ENCODE measurements around the gene KCNE1. TPM values are rescaled to one million over a fixed set of nuclear protein-coding genes. Genes with fewer than 3 reads are reported as not detected.

KCNE1 gene
- total and polyA plus RNA-seq, 2 of the 13 experiments (the other 11 are each of a cell fraction or from before 2014, with no cell fraction given), result 0.35 TPM; not detected in 1

DNA sequence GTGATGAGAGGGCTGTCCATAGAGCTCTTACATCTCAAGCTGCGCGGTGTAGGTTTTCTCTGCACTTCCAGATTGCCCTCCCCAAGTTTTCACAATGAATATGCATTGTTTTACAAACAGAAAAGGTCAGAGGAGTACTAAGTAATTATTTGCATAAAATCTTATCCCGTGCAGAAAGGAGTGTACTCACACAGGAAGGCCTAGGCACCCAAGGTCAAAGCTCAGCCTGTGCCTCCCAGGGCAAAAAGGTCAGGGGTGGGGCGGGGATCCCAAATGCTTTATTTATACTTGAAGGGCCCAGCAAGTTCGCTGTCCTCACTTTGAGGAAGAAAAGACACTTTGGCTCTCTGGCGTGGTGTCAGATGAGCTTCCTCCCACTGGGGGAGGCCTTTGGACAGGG lies 10.3 kb upstream of the KCNE1 start (continued):
- TF ChIP-seq ZSCAN31 (CRISPR knock-in tag; IDR thresholded peaks at IDR 0.05; ENCODE audit: low read depth), result no peak
- TF ChIP-seq, protein P1, sequence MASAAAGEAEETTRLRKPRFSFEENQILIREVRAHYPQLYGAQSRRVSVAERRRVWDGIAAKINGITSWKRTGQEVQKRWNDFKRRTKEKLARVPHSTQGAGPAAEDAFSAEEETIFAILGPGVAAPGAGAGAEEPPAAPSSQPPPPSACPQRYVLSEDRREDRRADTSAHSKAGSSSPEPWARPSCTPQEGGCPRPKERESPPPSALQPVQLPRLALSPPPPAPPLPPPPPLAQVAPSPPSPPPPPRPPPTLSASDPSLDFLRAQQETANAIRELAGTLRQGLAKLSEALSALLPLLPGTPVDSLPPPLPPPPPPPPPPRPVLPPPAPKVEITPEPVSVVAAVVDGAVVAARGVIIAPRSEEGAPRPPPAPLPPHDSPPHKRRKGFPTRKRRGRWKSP (CRISPR knock-in tag; IDR thresholded peaks at IDR 0.05), result 0 out of 2 replicates have a peak, but pooled peaks have one; percentile 38
- no peak for TF ChIP-seq U2AF1 (optimal IDR thresholded peaks at IDR 0.05; ENCODE audit: low read depth, low read length)
- TF ChIP-seq SIX1 (CRISPR knock-in tag; IDR thresholded peaks at IDR 0.05; ENCODE audit: borderline replicate concordance), result peak; percentile 60; the same call in 1 of the 2 replicates
- no peak for TF ChIP-seq SRY (CRISPR knock-in tag; IDR thresholded peaks at IDR 0.05)
- TF ChIP-seq RXRA (CRISPR knock-in tag; IDR thresholded peaks at IDR 0.05), result peak; percentile 87; the same call in 1 of the 2 replicates
- no peak for TF ChIP-seq GLI4 (CRISPR knock-in tag; IDR thresholded peaks at IDR 0.05; ENCODE audit: borderline replicate concordance)
- TF ChIP-seq ZBTB20 (CRISPR knock-in tag; IDR thresholded peaks at IDR 0.05; ENCODE audit: borderline replicate concordance, low read depth), result 0 out of 2 replicates have a peak, but pooled peaks have one; percentile 27
- TF ChIP-seq ZNF773 (CRISPR knock-in tag; IDR thresholded peaks at IDR 0.05; ENCODE audit: borderline replicate concordance), result no peak
- TF ChIP-seq ZMYM3 (CRISPR knock-in tag; IDR thresholded peaks at IDR 0.05), result 0 out of 2 replicates have a peak, but pooled peaks have one; percentile 17
- TF ChIP-seq, protein P2, sequence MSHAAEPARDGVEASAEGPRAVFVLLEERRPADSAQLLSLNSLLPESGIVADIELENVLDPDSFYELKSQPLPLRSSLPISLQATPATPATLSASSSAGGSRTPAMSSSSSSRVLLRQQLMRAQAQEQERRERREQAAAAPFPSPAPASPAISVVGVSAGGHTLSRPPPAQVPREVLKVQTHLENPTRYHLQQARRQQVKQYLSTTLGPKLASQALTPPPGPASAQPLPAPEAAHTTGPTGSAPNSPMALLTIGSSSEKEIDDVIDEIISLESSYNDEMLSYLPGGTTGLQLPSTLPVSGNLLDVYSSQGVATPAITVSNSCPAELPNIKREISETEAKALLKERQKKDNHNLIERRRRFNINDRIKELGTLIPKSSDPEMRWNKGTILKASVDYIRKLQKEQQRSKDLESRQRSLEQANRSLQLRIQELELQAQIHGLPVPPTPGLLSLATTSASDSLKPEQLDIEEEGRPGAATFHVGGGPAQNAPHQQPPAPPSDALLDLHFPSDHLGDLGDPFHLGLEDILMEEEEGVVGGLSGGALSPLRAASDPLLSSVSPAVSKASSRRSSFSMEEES (CRISPR knock-in tag; IDR thresholded peaks at IDR 0.05), result 0 out of 2 replicates have a peak, but pooled peaks have one; percentile 12
- peak in 1 of 2 experiments; percentile 92; a peak in 2 of 4 replicates for TF ChIP-seq EP300 (IDR thresholded peaks at IDR 0.05; ENCODE audit: low read depth in 2 of 2, low read length in 2 of 2)
- TF ChIP-seq EP300 (CRISPR knock-in tag; IDR thresholded peaks at IDR 0.05; ENCODE audit: borderline replicate concordance), result peak; percentile 65; the same call in 1 of the 2 replicates
- peak; percentile 99 for TF ChIP-seq NR2F2 (IDR thresholded peaks at IDR 0.05; ENCODE audit: borderline replicate concordance, low read depth)
- TF ChIP-seq MLLT10 (CRISPR knock-in tag; IDR thresholded peaks at IDR 0.05), result no peak
- peak; percentile 56; the same call in 1 of the 2 replicates for TF ChIP-seq FOXO1 (CRISPR knock-in tag; IDR thresholded peaks at IDR 0.05)
- TF ChIP-seq, protein P3, sequence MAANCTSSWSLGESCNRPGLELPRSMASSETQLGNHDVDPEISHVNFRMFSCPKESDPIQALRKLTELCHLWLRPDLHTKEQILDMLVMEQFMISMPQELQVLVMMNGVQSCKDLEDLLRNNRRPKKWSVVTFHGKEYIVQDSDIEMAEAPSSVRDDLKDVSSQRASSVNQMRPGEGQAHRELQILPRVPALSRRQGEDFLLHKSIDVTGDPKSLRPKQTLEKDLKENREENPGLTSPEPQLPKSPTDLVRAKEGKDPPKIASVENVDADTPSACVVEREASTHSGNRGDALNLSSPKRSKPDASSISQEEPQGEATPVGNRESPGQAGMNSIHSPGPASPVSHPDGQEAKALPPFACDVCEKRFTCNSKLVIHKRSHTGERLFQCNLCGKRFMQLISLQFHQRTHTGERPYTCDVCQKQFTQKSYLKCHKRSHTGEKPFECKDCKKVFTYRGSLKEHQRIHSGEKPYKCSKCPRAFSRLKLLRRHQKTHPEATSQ (CRISPR knock-in tag; IDR thresholded peaks at IDR 0.05; ENCODE audit: borderline replicate concordance), result peak; percentile 55; the same call in 1 of the 2 replicates
- no peak for TF ChIP-seq TMF1 (CRISPR knock-in tag; IDR thresholded peaks at IDR 0.05; ENCODE audit: low read depth)
- 0 out of 2 replicates have a peak, but pooled peaks have one; percentile 47 for TF ChIP-seq HNF1A (IDR thresholded peaks at IDR 0.05; ENCODE audit: low read depth)
- TF ChIP-seq HNF1A (CRISPR knock-in tag; IDR thresholded peaks at IDR 0.05; ENCODE audit: borderline replicate concordance), result peak; percentile 54; the same call in 1 of the 2 replicates
- TF ChIP-seq ZNF605 (CRISPR knock-in tag; IDR thresholded peaks at IDR 0.05), result no peak
